ENCODE results near the gene NFAT5. TPM values are rescaled to one million over a fixed set of nuclear protein-coding genes. Genes with fewer than 3 reads are reported as not detected.

Gene NFAT5
- total and polyA plus RNA-seq, 9 of the 15 experiments (the other 6 are each of a cell fraction or from before 2014, with no cell fraction given) = 0.78 to 20.5 (median 12.4) TPM

DNA sequence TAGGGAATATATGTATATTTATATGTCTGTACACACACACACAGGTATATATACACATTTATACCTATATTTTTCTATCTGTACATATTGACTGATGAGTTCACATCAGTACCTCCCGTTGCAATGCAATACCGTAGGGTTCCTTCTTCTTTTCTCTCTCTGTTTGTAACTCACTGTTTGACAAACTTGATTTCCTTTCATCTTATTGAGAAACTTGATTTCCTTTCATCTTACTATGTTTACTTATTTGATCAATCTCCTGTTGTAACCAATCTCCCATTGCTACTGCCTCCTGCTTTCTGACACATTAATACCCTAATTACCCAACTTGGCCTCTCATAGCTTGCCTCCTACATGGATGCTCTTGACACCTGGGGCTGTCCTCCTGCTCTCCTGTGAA, 49.8 kb downstream of the NFAT5 start:
- Histone ChIP-seq H2AFZ (ENCODE audit: low read depth, low read length) (no peak overlapping the region), H3K9me3 (replicated peaks; ENCODE audit: control insufficient read depth, insufficient read depth, low read depth, low read length) (no peaks in the 10 kb centered on the region), H3K4me1 (replicated peaks in 1 of 2; ENCODE audit: control insufficient read depth in 2 of 2, insufficient read depth in 2 of 2, low read length in 2 of 2) (peaks cover 4 to 17% of the 10 kb centered on the region in 2 experiments; a peak in 4 of 5 replicates), H3K9ac (ENCODE audit: insufficient read depth in 1 of 2, low read depth in 2 of 2, low read length in 2 of 2) (no peak overlapping the region), H3K79me2 (ENCODE audit: control insufficient read depth, insufficient read depth, low read length) (peaks cover 79% of the 10 kb centered on the region), H3K27ac (ENCODE audit: extremely low read depth, low read depth, low read length) (no peak overlapping the region), H3K4me3 (no peak overlapping the region), H4K20me1 (replicated peaks; ENCODE audit: control insufficient read depth, insufficient read depth, low read length) (no peaks in the 10 kb centered on the region; the same call in none of the 2 replicates), H3K36me3 (ENCODE audit: control insufficient read depth, insufficient read depth, low read length) (peaks cover 10% of the 10 kb centered on the region; the same call in 2 of the 3 replicates), H3K4me2 (ENCODE audit: insufficient read depth, low read length) (no peak overlapping the region), H3K9me1 (ENCODE audit: control insufficient read depth, insufficient read depth, low read length) (no peaks in the 10 kb centered on the region), H3K27me3 (ENCODE audit: control insufficient read depth in 2 of 2, insufficient read depth in 2 of 2, low read length in 2 of 2) (no peaks in the 10 kb centered on the region)
- CTCF ChIA-PET (ENCODE audit: low intra/inter-chr PET ratio) = no interaction called here
- in situ Hi-C loops (cut with MboI) = no loop called here
- DNase-seq (ENCODE audit: extremely low read depth in 1 of 4, low spot score in 3 of 4) = no peak
- no peak for ATAC-seq
- no TSS peak for BruUV-seq (replicated peaks)
- intact Hi-C loops (cut with micrococcal nuclease) = no loop called here
- POLR2A ChIA-PET = no interaction called here
- TF ChIP-seq, protein P1, sequence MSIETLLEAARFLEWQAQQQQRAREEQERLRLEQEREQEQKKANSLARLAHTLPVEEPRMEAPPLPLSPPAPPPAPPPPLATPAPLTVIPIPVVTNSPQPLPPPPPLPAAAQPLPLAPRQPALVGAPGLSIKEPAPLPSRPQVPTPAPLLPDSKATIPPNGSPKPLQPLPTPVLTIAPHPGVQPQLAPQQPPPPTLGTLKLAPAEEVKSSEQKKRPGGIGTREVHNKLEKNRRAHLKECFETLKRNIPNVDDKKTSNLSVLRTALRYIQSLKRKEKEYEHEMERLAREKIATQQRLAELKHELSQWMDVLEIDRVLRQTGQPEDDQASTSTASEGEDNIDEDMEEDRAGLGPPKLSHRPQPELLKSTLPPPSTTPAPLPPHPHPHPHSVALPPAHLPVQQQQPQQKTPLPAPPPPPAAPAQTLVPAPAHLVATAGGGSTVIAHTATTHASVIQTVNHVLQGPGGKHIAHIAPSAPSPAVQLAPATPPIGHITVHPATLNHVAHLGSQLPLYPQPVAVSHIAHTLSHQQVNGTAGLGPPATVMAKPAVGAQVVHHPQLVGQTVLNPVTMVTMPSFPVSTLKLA (conservative IDR thresholded peaks at IDR 0.05) = no peak
- TF ChIP-seq RHOXF2B (CRISPR knock-in tag; conservative IDR thresholded peaks at IDR 0.05) (no peak), ZNF583 (CRISPR knock-in tag; IDR thresholded peaks at IDR 0.05) (no peak)
- no peak for FAIRE-seq
- WGBS (ENCODE audit: insufficient coverage, low coverage, missing lambda C conversion rate) = 100% methylated on average over 2 of the region's 2 CpGs

DNA sequence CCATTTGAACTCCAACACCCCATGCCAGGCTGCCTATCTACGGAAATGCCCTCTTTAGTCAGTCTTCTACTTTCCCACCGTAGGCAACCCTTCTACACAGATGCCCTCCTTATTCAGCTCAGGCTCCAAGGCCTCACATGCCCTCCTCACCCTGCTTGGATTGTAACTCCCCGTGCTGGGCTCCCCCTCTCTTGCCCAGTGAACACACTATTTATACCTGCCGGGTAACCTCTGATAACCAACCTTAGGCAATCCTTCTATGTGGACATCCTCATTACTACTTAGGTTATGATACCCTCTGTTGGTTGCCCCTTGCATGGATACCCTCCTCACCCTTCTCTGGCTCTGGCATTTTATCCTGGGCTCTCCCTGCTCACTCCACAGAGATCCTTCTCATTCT, 50.3 kb downstream of the NFAT5 start:
- no TSS peak for BruUV-seq (replicated peaks)
- no peak for TF ChIP-seq MYBL2 (IDR thresholded peaks at IDR 0.05; ENCODE audit: low read depth)
- no peak for TF ChIP-seq MYBL2 (CRISPR knock-in tag; IDR thresholded peaks at IDR 0.05; ENCODE audit: borderline replicate concordance)
- no peak for TF ChIP-seq TAF15 (IDR thresholded peaks at IDR 0.05; ENCODE audit: low read depth, low read length)
- no peak for TF ChIP-seq ZFP1 (CRISPR knock-in tag; IDR thresholded peaks at IDR 0.05)
- no peak for TF ChIP-seq NCOR1 (IDR thresholded peaks at IDR 0.05)
- no peak for TF ChIP-seq PYGO2 (tag; IDR thresholded peaks at IDR 0.05)
- TF ChIP-seq, protein P2, sequence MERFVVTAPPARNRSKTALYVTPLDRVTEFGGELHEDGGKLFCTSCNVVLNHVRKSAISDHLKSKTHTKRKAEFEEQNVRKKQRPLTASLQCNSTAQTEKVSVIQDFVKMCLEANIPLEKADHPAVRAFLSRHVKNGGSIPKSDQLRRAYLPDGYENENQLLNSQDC (CRISPR knock-in tag; IDR thresholded peaks at IDR 0.05) = no peak
- TF ChIP-seq, protein P3, sequence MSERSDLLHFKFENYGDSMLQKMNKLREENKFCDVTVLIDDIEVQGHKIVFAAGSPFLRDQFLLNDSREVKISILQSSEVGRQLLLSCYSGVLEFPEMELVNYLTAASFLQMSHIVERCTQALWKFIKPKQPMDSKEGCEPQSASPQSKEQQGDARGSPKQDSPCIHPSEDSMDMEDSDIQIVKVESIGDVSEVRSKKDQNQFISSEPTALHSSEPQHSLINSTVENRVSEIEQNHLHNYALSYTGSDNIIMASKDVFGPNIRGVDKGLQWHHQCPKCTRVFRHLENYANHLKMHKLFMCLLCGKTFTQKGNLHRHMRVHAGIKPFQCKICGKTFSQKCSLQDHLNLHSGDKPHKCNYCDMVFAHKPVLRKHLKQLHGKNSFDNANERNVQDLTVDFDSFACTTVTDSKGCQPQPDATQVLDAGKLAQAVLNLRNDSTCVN (CRISPR knock-in tag; IDR thresholded peaks at IDR 0.05) = no peak
- TF ChIP-seq PCBP1 (IDR thresholded peaks at IDR 0.05; ENCODE audit: low read depth, low read length, poor library complexity, severe bottlenecking) = no peak
- TF ChIP-seq, protein P4, sequence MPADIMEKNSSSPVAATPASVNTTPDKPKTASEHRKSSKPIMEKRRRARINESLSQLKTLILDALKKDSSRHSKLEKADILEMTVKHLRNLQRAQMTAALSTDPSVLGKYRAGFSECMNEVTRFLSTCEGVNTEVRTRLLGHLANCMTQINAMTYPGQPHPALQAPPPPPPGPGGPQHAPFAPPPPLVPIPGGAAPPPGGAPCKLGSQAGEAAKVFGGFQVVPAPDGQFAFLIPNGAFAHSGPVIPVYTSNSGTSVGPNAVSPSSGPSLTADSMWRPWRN (IDR thresholded peaks at IDR 0.05; ENCODE audit: low read depth) = no peak

More for the DNA sequence above, 50.3 kb downstream of the NFAT5 start:
- Histone ChIP-seq H3K9me3 (replicated peaks; ENCODE audit: control insufficient read depth, insufficient read depth, low read depth, low read length) (no peaks in the 10 kb centered on the region), H2AFZ (ENCODE audit: low read depth, low read length) (no peak overlapping the region), H3K4me3 (no peak overlapping the region), H3K4me1 (replicated peaks in 1 of 2; ENCODE audit: control insufficient read depth in 2 of 2, insufficient read depth in 2 of 2, low read length in 2 of 2) (peaks cover 4 to 17% of the 10 kb centered on the region in 2 experiments; a peak in 4 of 5 replicates), H4K20me1 (replicated peaks; ENCODE audit: control insufficient read depth, insufficient read depth, low read length) (no peaks in the 10 kb centered on the region; the same call in none of the 2 replicates), H3K4me2 (ENCODE audit: insufficient read depth, low read length) (no peak overlapping the region), H3K9me1 (ENCODE audit: control insufficient read depth, insufficient read depth, low read length) (no peaks in the 10 kb centered on the region), H3K36me3 (ENCODE audit: control insufficient read depth, insufficient read depth, low read length) (peaks cover 10% of the 10 kb centered on the region; the same call in 2 of the 3 replicates), H3K79me2 (ENCODE audit: control insufficient read depth, insufficient read depth, low read length) (peaks cover 77% of the 10 kb centered on the region), H3K9ac (ENCODE audit: insufficient read depth in 1 of 2, low read depth in 2 of 2, low read length in 2 of 2) (no peak overlapping the region), H3K27ac (ENCODE audit: extremely low read depth, low read depth, low read length) (no peak overlapping the region), H3K27me3 (ENCODE audit: control insufficient read depth in 2 of 2, insufficient read depth in 2 of 2, low read length in 2 of 2) (no peaks in the 10 kb centered on the region)
- in situ Hi-C loops (cut with MboI) = no loop called here
- DNase-seq (ENCODE audit: extremely low read depth in 1 of 4, low spot score in 3 of 4) = no peak
- no peak for FAIRE-seq
- intact Hi-C loops (cut with micrococcal nuclease) = no loop called here
- POLR2A ChIA-PET = no interaction called here
- WGBS (ENCODE audit: insufficient coverage, low coverage, missing lambda C conversion rate) = 91% methylated on average over 4 of the region's 4 CpGs
- CTCF ChIA-PET (ENCODE audit: low intra/inter-chr PET ratio) = no interaction called here
- no peak for ATAC-seq

Measured in K562 (cell line).